Measurements from ENCODE around the gene LRWD1.

DNA sequence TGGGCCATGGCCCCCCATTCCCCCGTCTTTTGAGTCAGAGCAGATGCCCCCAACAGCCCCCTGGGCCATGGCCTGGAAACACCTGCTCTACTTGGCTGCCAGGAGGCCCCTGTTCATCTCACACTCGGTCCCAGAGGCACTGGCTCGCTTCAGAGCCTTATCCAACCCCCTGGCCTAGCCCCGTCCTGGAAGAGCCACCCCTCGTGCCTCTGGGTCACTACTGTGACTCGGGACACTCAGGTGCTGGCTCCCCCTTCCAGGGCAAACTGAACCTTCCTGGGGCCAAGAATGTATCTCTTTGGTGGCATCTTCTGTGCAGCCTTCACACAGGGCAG is 7.0 kb downstream of the LRWD1 start:
- TF ChIP-seq POLR2A (IDR thresholded peaks at IDR 0.05; ENCODE audit: low read length), result no peak
- TF ChIP-seq, protein P1, sequence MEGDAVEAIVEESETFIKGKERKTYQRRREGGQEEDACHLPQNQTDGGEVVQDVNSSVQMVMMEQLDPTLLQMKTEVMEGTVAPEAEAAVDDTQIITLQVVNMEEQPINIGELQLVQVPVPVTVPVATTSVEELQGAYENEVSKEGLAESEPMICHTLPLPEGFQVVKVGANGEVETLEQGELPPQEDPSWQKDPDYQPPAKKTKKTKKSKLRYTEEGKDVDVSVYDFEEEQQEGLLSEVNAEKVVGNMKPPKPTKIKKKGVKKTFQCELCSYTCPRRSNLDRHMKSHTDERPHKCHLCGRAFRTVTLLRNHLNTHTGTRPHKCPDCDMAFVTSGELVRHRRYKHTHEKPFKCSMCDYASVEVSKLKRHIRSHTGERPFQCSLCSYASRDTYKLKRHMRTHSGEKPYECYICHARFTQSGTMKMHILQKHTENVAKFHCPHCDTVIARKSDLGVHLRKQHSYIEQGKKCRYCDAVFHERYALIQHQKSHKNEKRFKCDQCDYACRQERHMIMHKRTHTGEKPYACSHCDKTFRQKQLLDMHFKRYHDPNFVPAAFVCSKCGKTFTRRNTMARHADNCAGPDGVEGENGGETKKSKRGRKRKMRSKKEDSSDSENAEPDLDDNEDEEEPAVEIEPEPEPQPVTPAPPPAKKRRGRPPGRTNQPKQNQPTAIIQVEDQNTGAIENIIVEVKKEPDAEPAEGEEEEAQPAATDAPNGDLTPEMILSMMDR (IDR thresholded peaks at IDR 0.05), result no peak
- no peak for TF ChIP-seq JUN (IDR thresholded peaks at IDR 0.05)
- no peak for TF ChIP-seq RAD21 (conservative IDR thresholded peaks at IDR 0.05 in 1 of 2, IDR thresholded peaks at IDR 0.05 in 1 of 2)
- TF ChIP-seq CHD2 (IDR thresholded peaks at IDR 0.05; ENCODE audit: low read length, partially characterized antibody), result no peak
- TF ChIP-seq KDM1A (IDR thresholded peaks at IDR 0.05; ENCODE audit: low read depth), result no peak
- no peak for TF ChIP-seq POLR2AphosphoS2 (conservative IDR thresholded peaks at IDR 0.05; ENCODE audit: low read length)
- TF ChIP-seq MYC (IDR thresholded peaks at IDR 0.05; ENCODE audit: borderline replicate concordance, low read length), result no peak
- no peak for TF ChIP-seq MAZ (IDR thresholded peaks at IDR 0.05; ENCODE audit: borderline replicate concordance, low read depth, low read length)
